GM19324 (cell line): ENCODE results near the gene ELOVL6.
"Not testable (repeated sequence)": the region's sequence is repeated elsewhere in the genome, so short reads cannot be mapped to it uniquely, and the experiment has no call there.

ENCODE experiments used
- ATAC-seq: cut with Tn5 transposase; IDR thresholded peaks from one replicate; pipeline ENCODE4 v1.9.1; 2021; ENCODE audit warnings: mild to moderate bottlenecking, moderate library complexity; ENCODE audit not compliant: unreplicated experiment, low FRiP score

Gene ELOVL6, protein sequence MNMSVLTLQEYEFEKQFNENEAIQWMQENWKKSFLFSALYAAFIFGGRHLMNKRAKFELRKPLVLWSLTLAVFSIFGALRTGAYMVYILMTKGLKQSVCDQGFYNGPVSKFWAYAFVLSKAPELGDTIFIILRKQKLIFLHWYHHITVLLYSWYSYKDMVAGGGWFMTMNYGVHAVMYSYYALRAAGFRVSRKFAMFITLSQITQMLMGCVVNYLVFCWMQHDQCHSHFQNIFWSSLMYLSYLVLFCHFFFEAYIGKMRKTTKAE

DNA sequence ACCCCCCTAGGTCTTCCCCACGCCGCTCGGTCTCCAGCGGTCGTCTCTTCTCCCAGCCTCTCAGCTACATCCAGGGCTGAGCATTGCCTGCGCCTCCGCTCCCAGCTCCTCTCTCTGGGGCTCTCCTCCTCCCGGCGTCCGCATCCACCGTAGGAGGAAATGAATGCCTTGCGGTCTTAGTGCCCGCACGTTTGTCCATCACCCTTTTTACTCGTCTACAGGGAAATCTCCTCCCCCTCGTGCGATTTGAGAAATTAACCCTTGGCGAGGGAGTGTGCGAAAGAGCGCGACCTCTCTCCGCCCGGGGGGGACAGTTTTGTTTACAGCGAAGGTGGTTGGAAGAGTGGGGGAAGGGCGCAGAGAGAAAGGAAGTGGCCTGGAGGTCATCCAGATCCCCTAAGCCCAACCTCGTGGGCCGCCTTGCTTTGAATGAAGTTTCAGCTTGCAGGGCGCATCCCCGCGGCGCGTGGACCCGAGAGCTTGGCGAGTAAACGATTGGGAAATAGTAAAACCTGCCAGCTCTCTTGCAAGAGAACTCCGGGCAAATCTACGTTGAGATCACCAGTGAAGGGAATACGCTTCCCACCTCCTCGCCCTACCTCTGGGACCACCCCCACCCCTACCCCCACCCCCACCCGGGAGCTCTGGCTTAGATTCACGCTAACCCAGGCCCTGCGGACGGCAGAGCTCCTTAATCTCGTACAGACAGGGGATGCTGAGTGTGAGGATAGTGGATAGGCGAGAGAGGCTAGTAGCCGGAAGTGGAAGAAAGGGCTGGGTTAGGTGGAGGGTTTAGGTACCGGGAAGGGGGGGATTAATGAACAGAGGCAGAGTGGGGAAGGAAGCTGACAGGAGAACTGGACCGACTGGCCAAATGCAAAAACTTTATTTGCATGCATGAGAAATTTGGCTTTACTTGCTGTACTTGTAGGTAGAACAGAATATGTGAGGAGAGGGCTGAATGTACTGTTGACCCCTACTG, at the start of gene ELOVL6:
ELOVL6 (minus strand) TSS at position 181 of the 982 bp plus-strand sequence. CDS start 280 bp downstream, outside the sequence.
- no peak for ATAC-seq

DNA sequence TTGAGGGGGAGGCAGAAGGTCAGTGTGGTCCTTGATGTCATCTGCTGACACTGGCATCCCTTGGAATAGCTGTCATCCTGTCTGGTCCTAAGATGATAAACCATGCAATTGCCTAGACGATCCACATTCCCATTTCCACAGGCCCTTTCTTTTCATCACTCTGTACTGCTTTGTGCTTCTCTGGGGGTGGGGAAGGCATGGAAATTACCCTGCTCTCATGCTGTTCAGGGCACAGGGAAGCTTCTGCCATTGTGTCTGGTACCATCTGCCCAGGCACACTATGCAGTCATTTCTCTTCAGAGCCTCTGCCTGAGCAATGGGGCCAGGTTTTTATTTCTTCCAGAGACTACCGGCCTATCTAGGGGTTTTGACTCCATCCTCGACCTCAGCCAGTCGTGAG, 49.7 kb upstream of the ELOVL6 start:
- ATAC-seq, result no peak

DNA sequence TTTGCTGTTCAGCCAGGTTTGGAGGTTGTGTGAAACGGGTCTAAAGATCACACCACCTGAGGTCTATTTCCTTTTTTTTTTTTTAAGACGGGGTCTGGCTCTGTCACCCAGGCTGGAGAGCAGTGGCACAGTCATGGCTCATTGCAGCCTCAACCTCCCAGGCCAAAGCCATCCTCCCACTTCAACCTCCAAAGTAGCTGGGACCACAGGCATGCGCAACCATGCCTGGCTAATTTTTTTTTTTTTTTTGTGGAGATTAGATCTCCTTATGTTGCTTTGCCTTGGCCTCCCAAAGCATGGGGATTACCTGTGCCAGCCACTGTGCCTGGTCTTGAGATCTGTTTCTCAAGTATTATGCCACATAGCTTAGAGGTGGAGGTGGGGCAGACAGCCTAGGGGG, 49.2 kb upstream of the ELOVL6 start:
- ATAC-seq, result no peak

DNA sequence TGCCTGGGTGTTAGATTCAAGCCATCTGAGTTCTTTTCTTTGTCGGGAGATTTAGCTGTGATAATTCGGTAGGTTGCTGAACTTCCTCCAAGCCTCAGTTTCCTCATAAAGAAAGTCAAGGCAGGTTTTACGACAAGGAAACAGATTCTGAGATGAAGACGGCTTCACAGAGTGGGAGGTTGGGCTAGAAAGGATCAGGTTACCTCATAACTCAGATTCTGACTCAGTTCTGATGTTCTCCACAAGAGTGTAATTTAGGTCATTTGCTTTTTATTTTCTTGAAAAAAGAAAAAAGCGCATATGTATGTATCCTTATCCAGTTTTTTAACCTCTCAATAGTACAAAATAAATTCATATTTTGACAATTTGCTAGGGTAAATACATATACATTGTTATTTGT, 47.2 kb upstream of the ELOVL6 start:
- ATAC-seq, result no peak

DNA sequence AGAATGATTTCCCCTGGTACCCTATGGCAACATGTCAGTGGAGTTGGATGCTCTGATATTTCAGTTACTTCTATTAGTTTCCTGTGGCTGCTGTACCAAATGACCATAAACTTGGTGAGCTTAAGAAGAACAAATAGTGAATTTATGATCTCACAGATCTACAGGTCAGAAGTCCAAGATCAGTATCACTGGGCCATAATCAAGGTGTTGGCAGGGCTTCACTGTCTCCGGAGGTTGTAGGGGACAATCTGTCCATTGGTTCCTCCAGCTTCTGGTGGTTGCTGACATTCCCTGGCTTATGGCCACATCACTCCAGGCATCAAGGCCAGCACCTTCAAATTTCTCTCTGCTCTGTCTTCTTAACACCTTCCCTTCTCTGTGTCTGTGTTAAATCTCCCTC, 37.9 kb upstream of the ELOVL6 start:
- ATAC-seq, result no peak

DNA sequence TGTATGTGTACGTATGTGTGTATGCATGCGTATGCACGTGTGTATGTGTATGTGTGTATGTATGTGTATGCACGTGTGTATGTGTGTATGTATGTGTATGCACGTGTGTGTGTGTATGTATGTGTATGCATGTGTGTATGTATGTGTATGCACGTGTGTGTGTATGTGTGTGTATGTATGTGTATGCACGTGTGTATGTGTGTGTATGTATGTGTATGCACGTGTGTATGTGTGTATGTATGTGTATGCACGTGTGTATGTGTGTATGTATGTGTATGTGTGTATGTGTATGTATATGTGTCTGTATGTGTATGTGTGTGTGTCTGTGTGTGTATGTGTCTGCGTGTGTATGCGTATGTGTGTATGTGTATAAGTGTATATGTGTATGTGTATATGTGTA, 35.2 kb upstream of the ELOVL6 start:
- ATAC-seq, result not testable (repeated sequence)

DNA sequence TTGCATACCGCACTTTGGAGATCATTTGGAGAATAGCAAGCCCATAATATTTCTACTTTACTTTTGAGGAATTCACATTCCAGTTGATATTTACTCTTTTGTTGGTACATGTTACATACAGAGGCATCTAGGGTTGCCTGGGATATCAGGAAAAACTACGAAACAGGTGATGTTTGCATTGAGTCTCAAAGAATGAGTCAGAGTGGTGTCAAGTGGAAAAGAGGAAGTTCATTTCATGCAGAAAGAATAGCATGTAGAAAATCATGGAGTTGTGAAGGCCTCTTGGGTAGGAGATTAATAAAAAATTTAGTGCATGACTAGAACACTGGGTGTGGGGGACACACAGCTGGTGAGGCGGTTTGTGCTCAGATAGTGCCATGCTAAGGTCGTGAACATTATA, 33.5 kb upstream of the ELOVL6 start:
- no peak for ATAC-seq

DNA sequence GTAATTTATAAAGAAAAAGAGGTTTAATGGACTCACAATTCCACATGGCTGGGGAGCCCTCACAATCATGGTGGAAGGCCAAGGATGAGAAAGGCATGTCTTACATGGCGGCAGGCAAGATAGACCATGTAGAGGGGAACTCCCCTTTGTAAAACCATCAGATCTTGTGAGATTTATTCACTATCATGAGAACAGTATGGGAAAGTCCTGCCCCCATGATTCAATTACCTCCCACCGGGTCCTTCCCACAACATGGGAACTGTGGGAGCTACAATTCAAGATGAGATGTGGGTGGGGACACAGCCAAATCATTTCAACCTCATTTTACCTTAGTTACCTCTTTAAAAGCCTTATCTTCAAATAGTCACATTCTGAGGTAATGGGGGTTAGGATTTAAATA, 30.9 kb upstream of the ELOVL6 start:
- ATAC-seq, result no peak

DNA sequence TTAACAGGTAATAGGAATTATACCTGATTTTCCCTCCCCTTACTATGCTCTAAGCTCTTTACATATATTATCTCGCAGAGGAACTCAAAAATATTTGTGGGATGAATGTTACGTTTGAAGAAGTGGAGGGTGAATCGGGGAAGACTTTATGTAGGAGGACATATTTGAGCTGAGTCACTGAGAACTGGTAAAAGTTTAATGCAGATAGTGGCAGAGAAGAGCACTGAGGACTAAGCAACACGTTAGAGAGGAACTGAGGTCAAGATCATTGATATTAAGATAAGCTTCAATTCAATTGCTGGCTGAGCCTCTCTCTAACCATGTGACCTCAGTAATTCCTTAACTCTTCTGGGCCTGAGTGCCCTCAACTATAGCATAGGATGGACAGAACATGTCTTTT, 26.4 kb upstream of the ELOVL6 start:
- ATAC-seq, result no peak

DNA sequence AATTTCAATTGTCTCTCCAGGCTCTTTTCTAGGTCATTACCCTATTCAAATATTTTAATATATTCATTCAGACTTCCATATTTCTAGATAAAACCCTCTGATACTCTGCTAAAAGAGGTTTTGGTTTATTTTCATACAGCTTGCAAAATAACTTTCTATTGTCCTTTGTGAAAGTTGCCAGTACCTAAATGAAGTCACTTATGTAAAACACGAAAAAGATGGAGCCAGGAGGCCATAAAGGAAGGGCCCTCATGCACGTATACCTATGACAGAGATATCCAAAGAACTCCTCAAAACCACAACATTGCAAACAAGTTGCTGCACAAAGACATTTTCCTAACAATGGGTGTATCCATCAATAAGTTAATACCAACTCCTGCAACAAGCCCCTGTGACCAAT, 25.7 kb upstream of the ELOVL6 start:
- ATAC-seq, result no peak

DNA sequence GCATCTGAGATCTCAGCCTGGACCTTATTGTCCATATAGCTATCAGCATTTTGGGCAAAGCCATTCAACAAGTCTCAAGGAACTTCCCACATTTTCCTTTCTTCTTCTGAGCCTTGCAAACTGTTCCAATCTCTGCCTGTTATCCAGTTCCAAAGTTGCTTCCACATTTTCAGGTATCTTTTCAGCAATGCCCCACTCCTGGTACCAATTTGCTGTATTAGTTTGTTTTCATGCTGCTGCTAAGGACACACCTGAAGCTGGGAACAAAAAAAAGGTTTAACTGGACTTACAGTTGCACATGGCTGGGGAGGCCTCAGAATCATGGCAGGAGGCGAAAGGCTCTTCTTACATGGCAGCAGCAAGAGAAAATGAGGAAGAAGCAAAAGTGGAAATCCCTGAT, 20.5 kb upstream of the ELOVL6 start:
- not testable (repeated sequence) for ATAC-seq

DNA sequence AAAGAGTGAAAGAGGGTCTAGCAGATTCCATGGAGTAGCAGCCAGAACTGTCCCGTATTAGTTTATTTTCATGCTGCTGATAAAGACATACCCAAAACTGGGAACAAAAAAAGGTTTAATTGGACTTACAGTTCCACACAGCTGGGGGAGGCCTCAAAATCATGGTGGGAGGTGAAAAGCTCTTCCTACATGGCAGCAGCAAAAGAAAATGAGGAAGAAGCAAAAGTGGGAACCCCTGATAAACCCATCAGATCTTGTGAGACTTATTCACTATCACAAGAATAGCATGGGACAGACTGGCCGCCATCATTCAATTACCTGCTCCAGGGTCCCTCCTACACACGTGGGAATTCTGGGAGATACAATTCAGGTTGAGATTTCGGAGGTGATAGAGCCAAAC, 18.8 kb upstream of the ELOVL6 start:
- not testable (repeated sequence) for ATAC-seq

DNA sequence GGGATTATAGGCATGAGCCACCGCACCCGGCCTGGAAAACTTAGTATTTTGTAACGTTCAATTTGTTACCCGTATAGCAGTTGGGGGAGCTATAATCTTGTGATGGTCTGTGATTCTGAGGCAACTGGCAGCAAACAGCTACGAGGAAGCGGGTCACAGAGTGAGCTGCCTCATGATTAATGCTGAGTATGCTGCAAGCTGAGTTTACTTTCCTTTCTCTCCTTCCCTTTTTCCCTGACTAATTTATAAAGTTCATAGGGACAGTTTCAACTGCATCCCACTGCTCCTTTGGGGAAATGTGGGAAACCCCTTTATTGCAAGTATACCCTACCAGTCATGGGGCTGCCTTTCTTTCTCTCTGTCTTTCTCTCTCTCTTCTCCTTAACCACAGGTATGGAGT, 17.7 kb upstream of the ELOVL6 start:
- ATAC-seq, result no peak

DNA sequence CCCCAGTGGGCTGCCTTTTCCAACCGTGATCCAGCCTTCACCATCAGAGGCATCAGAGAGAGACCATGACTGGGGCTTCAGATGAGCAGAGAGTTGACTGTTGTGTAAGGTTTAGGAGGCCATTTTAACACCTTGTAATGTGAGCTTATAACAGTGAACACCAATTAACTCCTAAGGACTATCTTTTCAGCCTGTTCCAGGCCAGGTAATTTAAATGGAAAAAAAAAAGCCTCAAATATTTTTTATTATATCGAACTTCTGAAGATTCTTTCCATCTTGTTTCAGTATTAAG, 13.3 kb upstream of the ELOVL6 start:
- ATAC-seq, result no peak

DNA sequence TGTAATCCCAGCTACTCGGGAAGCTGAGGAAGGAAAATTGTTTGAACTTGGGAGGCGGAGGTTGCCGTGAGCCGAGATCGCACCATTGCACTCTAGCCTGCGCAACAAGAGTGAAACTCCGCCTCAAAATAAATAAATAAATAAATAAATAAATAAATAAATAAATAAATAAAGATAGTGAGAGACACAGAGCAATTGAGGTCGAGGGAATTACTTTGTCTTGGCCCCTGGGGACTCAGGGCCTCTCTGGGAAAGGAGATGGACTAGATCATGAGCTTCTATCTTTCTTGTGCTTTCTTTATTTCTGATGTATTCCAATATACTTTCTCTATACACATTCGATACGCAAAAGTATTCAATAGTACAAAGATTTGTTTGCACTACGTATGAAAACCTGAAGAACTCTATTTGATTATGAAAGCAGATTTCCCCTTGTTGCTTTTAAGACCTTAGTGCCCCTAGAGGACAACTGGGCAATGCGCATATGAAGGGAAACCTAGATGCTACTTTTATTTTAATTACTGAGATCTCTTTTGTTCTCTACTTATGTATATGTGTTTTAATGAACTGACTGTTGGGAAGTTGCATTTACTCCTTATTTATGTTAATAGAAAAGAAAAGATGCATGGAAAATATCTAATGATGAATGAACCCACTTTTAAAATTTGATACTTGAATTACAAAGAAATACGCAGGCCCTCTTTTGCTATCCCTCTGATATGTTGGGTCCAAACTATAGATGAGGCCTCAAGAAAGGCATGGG, 12.8 kb upstream of the ELOVL6 start:
- no peak for ATAC-seq

DNA sequence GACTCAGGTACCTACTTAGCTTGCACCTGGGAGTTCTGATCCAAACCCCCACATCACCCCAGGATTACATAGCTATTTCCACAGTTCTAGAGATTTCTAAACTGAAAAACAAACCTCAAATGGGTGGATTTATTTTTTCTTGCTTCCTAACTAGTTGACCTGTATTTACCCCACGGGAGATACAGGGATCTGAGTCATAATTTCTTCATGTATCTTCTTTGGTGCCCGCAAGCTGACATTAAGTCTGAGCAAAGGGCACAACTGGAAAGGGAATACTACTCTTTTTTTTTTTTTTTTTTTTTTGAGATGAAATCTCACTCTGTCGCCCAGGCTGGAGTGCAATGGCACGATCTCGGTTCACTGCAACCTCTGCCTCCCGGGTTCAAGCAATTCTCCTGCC, 10.0 kb upstream of the ELOVL6 start:
- no peak for ATAC-seq

DNA sequence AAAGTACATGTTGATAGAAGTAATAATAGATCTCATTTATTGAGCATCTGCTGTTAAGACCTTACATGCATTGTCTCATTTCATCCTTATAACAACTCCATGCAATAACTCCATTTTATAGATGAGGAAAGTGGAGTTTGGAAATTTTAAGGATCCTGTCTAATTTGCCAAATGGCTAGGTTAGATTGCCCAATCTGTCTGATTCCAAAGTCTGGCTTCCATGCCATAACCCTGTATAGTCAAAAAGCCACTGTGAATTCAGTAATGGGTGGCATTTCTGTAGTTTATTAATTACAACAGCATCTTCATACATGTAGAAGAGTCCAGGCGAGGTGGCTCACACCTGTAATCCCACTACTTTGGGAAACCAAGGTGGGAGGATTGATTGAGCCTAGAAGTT, 8.8 kb upstream of the ELOVL6 start:
- no peak for ATAC-seq

DNA sequence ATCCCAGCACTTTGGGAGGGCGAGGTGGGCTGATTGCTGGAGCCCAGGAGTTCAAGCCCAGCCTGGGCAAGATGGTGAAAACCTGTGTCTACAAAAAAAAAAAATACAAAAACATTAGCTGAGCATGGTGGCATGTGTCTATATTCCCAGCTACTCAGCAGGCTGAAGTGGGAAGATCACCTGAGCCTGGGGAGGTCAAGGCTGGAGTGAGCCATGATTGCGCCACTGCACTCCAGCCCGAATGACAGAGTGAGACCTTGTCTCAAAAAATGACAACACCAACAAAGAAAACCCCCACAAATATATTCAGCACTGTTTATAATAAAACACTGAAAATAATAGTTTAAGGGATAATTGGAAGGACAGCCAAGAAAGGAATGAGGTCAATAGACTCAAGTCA, 3.6 kb upstream of the ELOVL6 start:
- no peak for ATAC-seq

DNA sequence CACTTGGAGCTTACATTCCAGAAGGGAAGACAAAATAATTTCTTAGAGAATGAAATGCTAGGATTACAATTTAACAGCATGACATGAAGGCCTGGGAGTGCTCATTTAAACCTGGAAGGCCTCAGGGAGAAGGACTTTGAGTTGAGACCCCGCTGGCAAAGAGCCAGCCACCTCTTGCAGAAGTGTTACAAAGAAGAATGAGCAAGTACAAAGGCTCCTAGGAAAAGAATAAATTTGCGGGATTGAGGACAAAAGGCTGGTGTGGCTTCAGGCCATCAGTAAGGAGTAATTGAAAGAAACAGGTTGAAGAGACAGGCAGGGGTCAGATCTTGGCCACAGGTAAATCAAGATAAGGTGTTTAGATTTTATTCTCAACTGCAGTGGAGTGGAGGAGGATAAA, 3.1 kb upstream of the ELOVL6 start:
- no peak for ATAC-seq

DNA sequence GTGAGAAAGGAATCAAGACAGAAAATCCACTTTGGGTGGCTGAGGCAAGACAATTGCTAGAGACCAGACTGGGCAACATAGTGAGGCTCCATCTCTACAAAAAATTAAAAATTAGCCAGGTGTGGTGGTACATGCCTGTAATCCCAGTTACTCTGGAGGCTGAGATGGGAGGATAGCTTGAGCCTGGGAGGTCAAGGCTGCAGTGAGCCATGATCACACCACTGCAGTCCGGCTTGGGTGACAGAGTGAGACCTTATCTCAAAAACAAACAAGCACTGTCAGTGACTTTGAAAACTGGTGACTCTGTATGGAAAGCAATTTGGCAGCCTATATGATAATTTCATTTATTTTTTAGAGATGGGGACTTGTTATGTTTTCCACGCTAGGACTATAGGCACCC, 2.3 kb upstream of the ELOVL6 start:
- no peak for ATAC-seq

DNA sequence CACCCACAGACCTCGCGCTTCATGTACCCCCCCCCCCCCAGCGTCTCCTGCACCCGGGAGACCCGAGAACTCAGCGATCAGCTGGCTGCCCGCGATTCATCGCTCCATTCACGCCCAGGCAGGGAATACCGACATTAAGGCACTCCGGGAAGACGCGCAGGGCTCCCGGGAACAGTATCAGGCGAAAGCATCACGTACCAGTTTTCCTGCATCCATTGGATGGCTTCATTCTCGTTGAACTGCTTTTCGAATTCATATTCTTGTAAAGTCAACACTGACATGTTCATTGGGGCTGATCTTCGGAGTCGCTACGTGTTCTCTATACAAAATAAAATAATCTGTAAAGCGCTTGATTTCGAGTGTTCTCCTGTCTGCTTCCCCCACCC, 373 bp downstream of the ELOVL6 start:
- ATAC-seq, result no peak
